H1 (cell line): ENCODE measurements around the gene CYP4F3. TPM values are rescaled to one million over a fixed set of nuclear protein-coding genes. Genes with fewer than 3 reads are reported as not detected.

Experiments used
- CTCF ChIA-PET: fragments of 300-600 bp; sonication (Branson Sonifier 250); formaldehyde crosslinking; loops from one replicate; lab custom pipeline; 2021; ENCODE audit not compliant: partially characterized antibody; lab: Charles Lee
- POLR2A ChIA-PET: fragments of 300-600 bp; sonication (Branson Sonifier 250); formaldehyde crosslinking; loops from one replicate; lab custom pipeline; 2021; ENCODE audit warnings: inconsistent platforms; ENCODE audit not compliant: partially characterized antibody; lab: Charles Lee
- DNase-seq, 2 experiments: peaks; one replicate each; pipeline versions ENCODE4 v3.0.0 to v3.0.0-alpha.2; 2010 to 2022; ENCODE audit warnings: low spot score in 2 of 2, low read depth in 1 of 2, mixed read lengths in 1 of 2
- FAIRE-seq: peaks from 2 replicates; lab custom pipeline; 2011; peaks lifted over from hg19 to GRCh38; lab: Jason Lieb, UNC
- H2AFZ ChIP-seq: 2 replicates; pipeline ENCODE4 v1.8.1; 2012; ENCODE audit warnings: low read length, inconsistent platforms
- H2AK5ac ChIP-seq: 2 replicates; pipeline ENCODE4 v1.6.1; 2013; ENCODE audit warnings: low read depth, low read length
- H2BK120ac ChIP-seq: replicated peaks from 2 replicates; pipeline ENCODE3; 2013; ENCODE audit warnings: low read depth, low read length, inconsistent platforms
- H2BK12ac ChIP-seq: 2 replicates; pipeline ENCODE4 v1.6.1; 2013; ENCODE audit warnings: low read depth, low read length
- H2BK15ac ChIP-seq: 2 replicates; pipeline ENCODE4 v1.6.1; 2013; ENCODE audit warnings: low read length
- H2BK20ac ChIP-seq: 2 replicates; pipeline ENCODE4 v1.6.1; 2013; ENCODE audit warnings: low read length
- H2BK5ac ChIP-seq: 2 replicates; pipeline ENCODE4 v1.6.1; 2013; ENCODE audit warnings: low read depth, low read length
- H3K14ac ChIP-seq: 2 replicates; pipeline ENCODE4 v1.6.1; 2013; ENCODE audit warnings: inconsistent platforms; ENCODE audit not compliant: insufficient read length
- H3K18ac ChIP-seq: 2 replicates; pipeline ENCODE4 v1.6.1; 2013; ENCODE audit warnings: low read length; ENCODE audit errors: extremely low read depth
- H3K23ac ChIP-seq: 2 replicates; pipeline ENCODE4 v1.6.1; 2013; ENCODE audit warnings: inconsistent platforms; ENCODE audit not compliant: insufficient read length
- H3K23me2 ChIP-seq: 2 replicates; pipeline ENCODE4 v1.6.1; 2013; ENCODE audit warnings: low read depth, low read length
- H3K27ac ChIP-seq: 2 replicates; pipeline ENCODE4 v1.6.1; 2011; ENCODE audit warnings: low read depth, low read length, inconsistent platforms
- H3K27me3 ChIP-seq, 4 experiments: replicated peaks in 1 of 4; 1 replicate in 1 of 4; 2 replicates in 3 of 4; pipeline versions ENCODE4 v1.6.1 to v1.8.1; 2011 to 2013; ENCODE audit warnings: low read length in 3 of 4, mild to moderate bottlenecking in 3 of 4, inconsistent platforms in 2 of 4, mixed read lengths in 2 of 4, moderate library complexity in 1 of 4; ENCODE audit not compliant: control insufficient read depth in 3 of 4, insufficient read depth in 3 of 4; ENCODE audit errors: extremely low read depth in 1 of 4
- H3K36me3 ChIP-seq, 4 experiments: 2 replicates each; pipeline versions ENCODE4 v1.6.1 to v1.8.1; 2011 to 2013; ENCODE audit warnings: mild to moderate bottlenecking in 4 of 4, low read length in 3 of 4, moderate library complexity in 2 of 4, control low read depth in 1 of 4, inconsistent platforms in 1 of 4; ENCODE audit not compliant: insufficient read depth in 4 of 4, control insufficient read depth in 2 of 4
- H3K4ac ChIP-seq: replicated peaks from 2 replicates; pipeline ENCODE3; 2013; ENCODE audit warnings: low read length, low read depth, mixed read lengths, inconsistent platforms; ENCODE audit not compliant: insufficient read length
- H3K4me1 ChIP-seq, 4 experiments: replicated peaks in 1 of 4; 1 replicate in 1 of 4; 2 replicates in 3 of 4; pipeline versions ENCODE4 v1.6.1 to v1.8.1; 2011 to 2013; ENCODE audit warnings: low read length in 3 of 4, inconsistent platforms in 2 of 4, mixed read lengths in 1 of 4; ENCODE audit not compliant: insufficient read depth in 4 of 4, control insufficient read depth in 3 of 4
- H3K4me2 ChIP-seq, 2 experiments: 2 replicates each; pipeline versions ENCODE4 v1.6.1 to v1.8.1; 2011 to 2013; ENCODE audit warnings: low read depth in 2 of 2, low read length in 2 of 2, control low read depth in 1 of 2, inconsistent platforms in 1 of 2, mild to moderate bottlenecking in 1 of 2; ENCODE audit not compliant: insufficient read depth in 1 of 2
- H3K4me3 ChIP-seq, 4 experiments: fragments of 200-600, 300-600 bp in 1 of 4; sonication (generic), shearing (Covaris generic), sonication (Bioruptor Twin) in 1 of 4; 2 replicates each; pipeline versions ENCODE4 v1.5.1 to v1.8.1; 2011 to 2016; ENCODE audit warnings: low read length in 4 of 4, low read depth in 3 of 4, control low read depth in 2 of 4, inconsistent platforms in 2 of 4, mild to moderate bottlenecking in 2 of 4, mixed read lengths in 1 of 4, moderate library complexity in 1 of 4; ENCODE audit not compliant: insufficient read depth in 2 of 4; ENCODE audit errors: extremely low read depth in 1 of 4
- H3K56ac ChIP-seq: replicated peaks from 2 replicates; pipeline ENCODE3; 2013; ENCODE audit warnings: low read depth, mild to moderate bottlenecking, mixed read lengths, low read length, inconsistent platforms; ENCODE audit not compliant: insufficient read length
- H3K79me1 ChIP-seq: 2 replicates; pipeline ENCODE4 v1.6.1; 2013; ENCODE audit warnings: low read depth, low read length, control low read depth
- H3K79me2 ChIP-seq, 2 experiments: 2 replicates each; pipeline versions ENCODE4 v1.6.1 to v1.8.1; 2012 to 2013; ENCODE audit warnings: low read length in 2 of 2, mild to moderate bottlenecking in 2 of 2, inconsistent platforms in 1 of 2; ENCODE audit not compliant: insufficient read depth in 2 of 2, control insufficient read depth in 1 of 2
- H3K9ac ChIP-seq, 4 experiments: replicated peaks in 1 of 4; 1 replicate in 1 of 4; 2 replicates in 3 of 4; pipeline versions ENCODE4 v1.6.1 to v1.8.1; 2011 to 2013; ENCODE audit warnings: low read depth in 3 of 4, low read length in 3 of 4, control low read depth in 2 of 4, mild to moderate bottlenecking in 2 of 4, moderate library complexity in 2 of 4, inconsistent platforms in 1 of 4; ENCODE audit errors: extremely low read depth in 1 of 4
- H3K9me3 ChIP-seq, 2 experiments: 2 replicates each; pipeline versions ENCODE4 v1.6.1 to v1.8.1; 2012 to 2013; ENCODE audit warnings: mild to moderate bottlenecking in 2 of 2, moderate library complexity in 2 of 2, control low read depth in 1 of 2, inconsistent platforms in 1 of 2, low read depth in 1 of 2, low read length in 1 of 2, mixed read lengths in 1 of 2; ENCODE audit not compliant: insufficient read depth in 2 of 2
- H4K20me1 ChIP-seq, 2 experiments: replicated peaks in 1 of 2; 2 replicates each; pipeline versions ENCODE3 to v1.8.1; 2011 to 2013; ENCODE audit warnings: inconsistent platforms in 2 of 2, low read length in 2 of 2, mild to moderate bottlenecking in 1 of 2; ENCODE audit not compliant: insufficient read depth in 2 of 2, control insufficient read depth in 1 of 2
- H4K5ac ChIP-seq: 2 replicates; pipeline ENCODE4 v1.6.1; 2013; ENCODE audit warnings: low read length, low read depth, mixed read lengths, inconsistent platforms; ENCODE audit not compliant: insufficient read length
- H4K8ac ChIP-seq: 2 replicates; pipeline ENCODE4 v1.8.0; 2013; ENCODE audit warnings: mild to moderate bottlenecking, moderate library complexity, low read length, inconsistent platforms; ENCODE audit not compliant: insufficient read depth; ENCODE audit errors: extremely low read depth
- H4K91ac ChIP-seq: replicated peaks from 2 replicates; pipeline ENCODE3; 2013; ENCODE audit warnings: low read length, mixed read lengths, inconsistent platforms; ENCODE audit not compliant: insufficient read length
- ATF2 ChIP-seq: IDR thresholded peaks from 2 replicates; pipeline ENCODE4 v1.6.1; 2012; ENCODE audit warnings: low read length, inconsistent platforms
- CHD1 ChIP-seq: IDR thresholded peaks from 2 replicates; pipeline ENCODE4 v1.6.1; 2012; ENCODE audit warnings: low read depth, low read length, improper control_type of control experiment
- CHD2 ChIP-seq: IDR thresholded peaks from 2 replicates; pipeline ENCODE4 v1.6.1; 2012; ENCODE audit warnings: low read length, improper control_type of control experiment
- EGR1 ChIP-seq: IDR thresholded peaks from 2 replicates; pipeline ENCODE4 v1.6.1; 2011; ENCODE audit warnings: low read depth, low read length, borderline replicate concordance
- JUND ChIP-seq: IDR thresholded peaks from 2 replicates; pipeline ENCODE4 v1.6.1; 2011; ENCODE audit warnings: mild to moderate bottlenecking, improper control_type of control experiment, low read length
- MAX ChIP-seq: IDR thresholded peaks from 2 replicates; pipeline ENCODE4 v1.6.1; 2012; ENCODE audit warnings: inconsistent platforms
- NRF1 ChIP-seq: IDR thresholded peaks from 2 replicates; pipeline ENCODE4 v1.6.1; 2011; ENCODE audit warnings: mild to moderate bottlenecking, low read depth, low read length, improper control_type of control experiment
- SP1 ChIP-seq: IDR thresholded peaks from 2 replicates; pipeline ENCODE4 v1.6.1; 2011; ENCODE audit warnings: low read depth, low read length
- YY1 ChIP-seq: IDR thresholded peaks from 2 replicates; pipeline ENCODE4 v1.6.1; 2011; ENCODE audit warnings: low read depth, mild to moderate bottlenecking, low read length
- polyA plus RNA-seq, 7 experiments: library from polyadenylated mRNA; depleted of rRNA in 3 of 7; stranded (reverse) in 5 of 7; unstranded in 2 of 7; fragments of >200 nt in 5 of 7; fragments of 200-250 nt in 2 of 7; gene quantifications; 1 replicate in 5 of 7; 2 replicates in 1 of 7; 4 replicates in 1 of 7; pipeline versions ENCODE4 v1.2.1 to v1.2.3, GENCODE V29; 2011 to 2013; ENCODE audit warnings: missing spikeins in 2 of 7, mixed read lengths in 2 of 7
- total RNA-seq: library from RNA; stranded (reverse); fragmentation: NEBNext Ultra II Directional; extraction: Animal tissue kit (Norgen Biotek cat#: 25700); gene quantifications from 2 replicates; pipeline ENCODE4 v1.2.1, GENCODE V29; 2021

CYP4F3 gene
- total and polyA plus RNA-seq, 2 of the 8 experiments (the other 6 are each of a cell fraction or from before 2014, with no cell fraction given) = not detected

GRCh38 chr19:15642807-15643206 lies 2.1 kb downstream of the CYP4F3 start:
- no peak for DNase-seq
- TF ChIP-seq CHD1 (no peak), YY1 (no peak), ATF2 (no peak), NRF1 (no peak), CHD2 (no peak), MAX (no peak), EGR1 (no peak), SP1 (no peak), JUND (no peak)
- Histone ChIP-seq H3K9me3 (peaks cover 78 to 91% of the 10 kb centered on the region in 2 experiments), H2BK20ac (no peak overlapping the region), H2BK15ac (no peak overlapping the region), H3K14ac (no peak overlapping the region), H4K8ac (no peak overlapping the region), H4K91ac (no peak overlapping the region), H4K5ac (no peak overlapping the region), H3K4me1 (no peaks in the 10 kb centered on the region), H3K27ac (no peak overlapping the region), H3K79me2 (no peaks in the 10 kb centered on the region), H2BK120ac (no peak overlapping the region), H3K23me2 (peaks cover 4% of the 10 kb centered on the region; the same call in 1 of the 2 replicates), H2AFZ (no peak overlapping the region), H3K4me3 (no peak overlapping the region), H3K56ac (no peak overlapping the region), H3K79me1 (no peaks in the 10 kb centered on the region; the same call in 1 of the 2 replicates), H3K4me2 (no peak overlapping the region), H2BK5ac (no peak overlapping the region), H3K27me3 (no peaks in the 10 kb centered on the region), H2AK5ac (no peak overlapping the region), H3K9ac (no peak overlapping the region), H3K23ac (no peak overlapping the region), H2BK12ac (no peak overlapping the region), H3K4ac (no peak overlapping the region), H4K20me1 (no peaks in the 10 kb centered on the region), H3K18ac (no peak overlapping the region), H3K36me3 (no peaks in the 10 kb centered on the region; a peak in 1 of 8 replicates)
- ChIA-PET CTCF (no interaction called here), POLR2A (no interaction called here)
- no peak for FAIRE-seq
